Smooth muscle cell (in vitro differentiated cells): ENCODE data around the gene NFATC2. TPM values are rescaled to one million over a fixed set of nuclear protein-coding genes. Genes with fewer than 3 reads are reported as not detected.

ENCODE experiments used
- DNase-seq: peaks from one replicate; lab custom pipeline; 2025; ENCODE audit not compliant: unreplicated experiment; lab: John Stamatoyannopoulos, UW
- H2AFZ ChIP-seq: fragments of 200-600 bp; sonication (generic); 2 replicates; pipeline ENCODE4 v1.6.0; 2016; ENCODE audit warnings: antibody characterized with exemption, low read depth, mild to moderate bottlenecking
- H3F3A ChIP-seq: fragments of 200-600 bp; sonication (generic); 2 replicates; pipeline ENCODE4 v1.6.0; 2017; ENCODE audit warnings: antibody characterized with exemption, low read depth
- H3K27ac ChIP-seq: fragments of 200-600 bp; sonication (generic); 2 replicates; pipeline ENCODE4 v1.5.1; 2016; ENCODE audit warnings: low read depth, mild to moderate bottlenecking
- H3K27me3 ChIP-seq: fragments of 200-600 bp; sonication (generic); 2 replicates; pipeline ENCODE4 v1.6.1; 2016; ENCODE audit warnings: low read depth, mild to moderate bottlenecking
- H3K36me3 ChIP-seq: fragments of 200-600 bp; sonication (generic); 2 replicates; pipeline ENCODE4 v1.5.1; 2016; ENCODE audit warnings: low read depth
- H3K4me1 ChIP-seq: fragments of 200-600 bp; sonication (generic); 2 replicates; pipeline ENCODE4 v1.5.1; 2016; ENCODE audit warnings: low read depth
- H3K4me2 ChIP-seq: fragments of 200-600 bp; sonication (generic); 2 replicates; pipeline ENCODE4 v1.6.0; 2016; ENCODE audit warnings: mild to moderate bottlenecking
- H3K4me3 ChIP-seq: fragments of 200-600 bp; sonication (generic); 2 replicates; pipeline ENCODE4 v1.5.1; 2016; ENCODE audit warnings: mild to moderate bottlenecking
- H3K79me2 ChIP-seq: fragments of 200-600 bp; sonication (generic); 2 replicates; pipeline ENCODE4 v1.6.0; 2016; ENCODE audit warnings: low read depth, mild to moderate bottlenecking
- H3K9ac ChIP-seq: fragments of 200-600 bp; sonication (generic); 2 replicates; pipeline ENCODE4 v1.6.0; 2016; ENCODE audit warnings: low read depth
- H3K9me3 ChIP-seq: fragments of 200-600 bp; sonication (generic); replicated peaks from 2 replicates; pipeline ENCODE4 v1.5.1; 2016; ENCODE audit warnings: low read depth
- H4K20me1 ChIP-seq: fragments of 200-600 bp; sonication (generic); 2 replicates; pipeline ENCODE4 v1.6.0; 2016; ENCODE audit warnings: low read depth
- CTCF ChIP-seq: fragments of 200-600 bp; sonication (generic); IDR thresholded peaks from 2 replicates; pipeline ENCODE4 v1.5.1; 2017; ENCODE audit warnings: borderline replicate concordance, mild to moderate bottlenecking, antibody characterized with exemption; ENCODE audit not compliant: insufficient read depth, poor library complexity, severe bottlenecking
- WGBS: methylation state at CpG from one replicate; pipeline ENCODE4 v1.1.7; 2016; ENCODE audit warnings: low lambda C conversion rate; 5-methylcytosine and 5-hydroxymethylcytosine counted together
- polyA plus RNA-seq: library from polyadenylated mRNA; unstranded; fragments of >200 nt; fragmentation: Nextera tagmentation; extraction: Ambion mirVana; gene quantifications from 2 replicates; pipeline ENCODE4 v1.2.1, GENCODE V29; 2016
- total RNA-seq: library from RNA; depleted of rRNA; stranded (reverse); fragments of >200 nt; gene quantifications from 2 replicates; pipeline ENCODE4 v1.2.3, GENCODE V29; 2014

The NFATC2 gene
- total and polyA plus RNA-seq, 2 experiments from 2014 or later, result 5.8 to 8.4 TPM

GRCh38 chr20:51369503-51369902 is 173.0 kb downstream of the NFATC2 start:
- H3K27me3 ChIP-seq, result no peaks in the 10 kb centered on the region
- H3K4me2 ChIP-seq, result no peak overlapping the region
- no peaks in the 10 kb centered on the region for H3K79me2 ChIP-seq
- peaks cover 7% of the 10 kb centered on the region for H3K4me1 ChIP-seq
- H3F3A ChIP-seq, result peaks cover 20% of the 10 kb centered on the region
- no peak overlapping the region for H2AFZ ChIP-seq
- TF ChIP-seq CTCF, result no peak
- H3K9ac ChIP-seq, result no peak overlapping the region
- peak overlapping the region; percentile 96 for H3K27ac ChIP-seq
- H3K9me3 ChIP-seq, result no peaks in the 10 kb centered on the region
- no peak overlapping the region for H3K4me3 ChIP-seq
- 94% methylated on average over 11 of the region's 11 CpGs for WGBS
- H4K20me1 ChIP-seq, result no peaks in the 10 kb centered on the region
- DNase-seq, result no peak
- H3K36me3 ChIP-seq, result no peaks in the 10 kb centered on the region

- no peaks in the 10 kb centered on the region for H4K20me1 ChIP-seq
- H3K4me2 ChIP-seq, result no peak overlapping the region
- WGBS, result 45% methylated on average over 13 of the region's 13 CpGs
- H3K27me3 ChIP-seq, result no peaks in the 10 kb centered on the region
- TF ChIP-seq CTCF, result no peak
- H3F3A ChIP-seq, result peaks cover 20% of the 10 kb centered on the region
- H3K36me3 ChIP-seq, result no peaks in the 10 kb centered on the region
- DNase-seq, result no peak
- H3K9me3 ChIP-seq, result no peaks in the 10 kb centered on the region
- peaks cover 7% of the 10 kb centered on the region for H3K4me1 ChIP-seq
- H2AFZ ChIP-seq, result no peak overlapping the region
- H3K9ac ChIP-seq, result peak overlapping the region; percentile 89
- peak overlapping the region; percentile 96 for H3K27ac ChIP-seq
- no peaks in the 10 kb centered on the region for H3K79me2 ChIP-seq
- H3K4me3 ChIP-seq, result no peak overlapping the region
These were observed 173.9 kb downstream of the NFATC2 start for GRCh38 chr20:51368461-51369211.

GRCh38 chr20:51366155-51366886 is 176.2 kb downstream of the NFATC2 start:
- peaks cover 20% of the 10 kb centered on the region for H3F3A ChIP-seq
- H3K4me1 ChIP-seq, result peaks cover 7% of the 10 kb centered on the region
- no peak overlapping the region for H3K4me3 ChIP-seq
- peak overlapping the region; percentile 89 for H3K9ac ChIP-seq
- H4K20me1 ChIP-seq, result no peaks in the 10 kb centered on the region
- TF ChIP-seq CTCF, result no peak
- H3K36me3 ChIP-seq, result no peaks in the 10 kb centered on the region
- 6% methylated on average over 16 of the region's 16 CpGs for WGBS
- H3K27ac ChIP-seq, result peak overlapping the region; percentile 96
- H3K9me3 ChIP-seq, result no peaks in the 10 kb centered on the region
- H2AFZ ChIP-seq, result no peak overlapping the region
- H3K4me2 ChIP-seq, result peak overlapping the region; percentile 57
- peak; percentile 38 for DNase-seq
- H3K79me2 ChIP-seq, result no peaks in the 10 kb centered on the region
- no peaks in the 10 kb centered on the region for H3K27me3 ChIP-seq
